ENCODE data around the gene BCAS1. TPM values are rescaled to one million over a fixed set of nuclear protein-coding genes. Genes with fewer than 3 reads are reported as not detected.
A peak's percentile ranks its signal among the peaks of the same experiment; 100 is the strongest.

The BCAS1 gene
- polyA plus RNA-seq, 3 donors, result 2.6 to 4.6 (median 3.2) TPM

GRCh38 chr20:54051068-54051467, 19.3 kb downstream of the BCAS1 start:
- peak; percentile 58 for DNase-seq

GRCh38 chr20:54048891-54049545, 21.4 kb downstream of the BCAS1 start:
- no peak for DNase-seq

- no peak for DNase-seq
Measured at GRCh38 chr20:54048481-54048880, 21.9 kb downstream of the BCAS1 start.

GRCh38 chr20:54047720-54048119, 22.7 kb downstream of the BCAS1 start:
- DNase-seq, result no peak

GRCh38 chr20:54047048-54047447, 23.3 kb downstream of the BCAS1 start:
- DNase-seq, result no peak

- DNase-seq, result no peak
Measured at GRCh38 chr20:54044156-54044555, 26.2 kb downstream of the BCAS1 start.

- DNase-seq, result no peak
Measured at GRCh38 chr20:54043076-54043967, 27.1 kb downstream of the BCAS1 start.

- no peak for DNase-seq
Measured at GRCh38 chr20:54042021-54042420, 28.4 kb downstream of the BCAS1 start.

GRCh38 chr20:54041336-54041735, 29.1 kb downstream of the BCAS1 start:
- DNase-seq, result no peak

GRCh38 chr20:54040531-54040930, 29.9 kb downstream of the BCAS1 start:
- DNase-seq, result no peak

- no peak for DNase-seq
Measured at GRCh38 chr20:54038961-54039360, 31.4 kb downstream of the BCAS1 start.

- no peak for DNase-seq
Measured at GRCh38 chr20:54037525-54037924, 32.9 kb downstream of the BCAS1 start.

- DNase-seq, result no peak
Measured at GRCh38 chr20:54029643-54030042, 40.8 kb downstream of the BCAS1 start.

GRCh38 chr20:54029176-54029575, 41.2 kb downstream of the BCAS1 start:
- no peak for DNase-seq

GRCh38 chr20:54028276-54029011, 42.0 kb downstream of the BCAS1 start:
- no peak for DNase-seq

- DNase-seq, result no peak
Measured at GRCh38 chr20:54027704-54028103, 42.7 kb downstream of the BCAS1 start.

- DNase-seq, result no peak
Measured at GRCh38 chr20:54026295-54027064, 43.9 kb downstream of the BCAS1 start.

GRCh38 chr20:54025251-54025771, 45.1 kb downstream of the BCAS1 start:
- DNase-seq, result no peak

GRCh38 chr20:54023406-54023805, 47.0 kb downstream of the BCAS1 start:
- no peak for DNase-seq

- DNase-seq, result no peak
Measured at GRCh38 chr20:54021446-54022235, 48.8 kb downstream of the BCAS1 start.

GRCh38 chr20:54020868-54021267, 49.5 kb downstream of the BCAS1 start:
- DNase-seq, result no peak

All from renal pelvis (tissue), 4 donors.